HG03460 (cell line): ENCODE results near the gene FIBIN.

ENCODE experiments used
- ATAC-seq: cut with Tn5 transposase; IDR thresholded peaks from one replicate; pipeline ENCODE4 v1.9.1; 2021; ENCODE audit not compliant: unreplicated experiment

Gene FIBIN

GRCh38 chr11:27020751-27021150, 26.8 kb downstream of the FIBIN start:
- ATAC-seq, result no peak

GRCh38 chr11:27022659-27023251, 28.8 kb downstream of the FIBIN start:
- no peak for ATAC-seq

GRCh38 chr11:27024865-27025264, 31.0 kb downstream of the FIBIN start:
- no peak for ATAC-seq

GRCh38 chr11:27025312-27025955, 31.5 kb downstream of the FIBIN start:
- no peak for ATAC-seq

GRCh38 chr11:27025957-27026733, 32.2 kb downstream of the FIBIN start:
- no peak for ATAC-seq

- ATAC-seq, result no peak
Observed at GRCh38 chr11:27028561-27028965, 34.7 kb downstream of the FIBIN start.

GRCh38 chr11:27029966-27030365, 36.1 kb downstream of the FIBIN start:
- no peak for ATAC-seq

- ATAC-seq, result no peak
Observed at GRCh38 chr11:27031754-27032153, 37.8 kb downstream of the FIBIN start.

GRCh38 chr11:27039873-27040272, 46.0 kb downstream of the FIBIN start:
- no peak for ATAC-seq

- ATAC-seq, result no peak
Observed at GRCh38 chr11:27040302-27041115, 46.6 kb downstream of the FIBIN start, which contains the start of gene BBOX1. BBOX1 (plus strand) TSS chr11:27040815; CDS start chr11:27055431, 14,616 bp downstream.

- ATAC-seq, result no peak
Observed at GRCh38 chr11:27041141-27041899, 47.4 kb downstream of the FIBIN start.
